GM18508 (cell line): ENCODE measurements around the gene NXNL1.
"Not testable (repeated sequence)": the region's sequence is repeated elsewhere in the genome, so short reads cannot be mapped to it uniquely, and the experiment has no call there.

Experiments used
- ATAC-seq: cut with Tn5 transposase; IDR thresholded peaks from one replicate; pipeline ENCODE4 v1.9.1; 2021; ENCODE audit warnings: moderate number of reproducible peaks; ENCODE audit not compliant: insufficient read depth, unreplicated experiment

NXNL1 gene

DNA sequence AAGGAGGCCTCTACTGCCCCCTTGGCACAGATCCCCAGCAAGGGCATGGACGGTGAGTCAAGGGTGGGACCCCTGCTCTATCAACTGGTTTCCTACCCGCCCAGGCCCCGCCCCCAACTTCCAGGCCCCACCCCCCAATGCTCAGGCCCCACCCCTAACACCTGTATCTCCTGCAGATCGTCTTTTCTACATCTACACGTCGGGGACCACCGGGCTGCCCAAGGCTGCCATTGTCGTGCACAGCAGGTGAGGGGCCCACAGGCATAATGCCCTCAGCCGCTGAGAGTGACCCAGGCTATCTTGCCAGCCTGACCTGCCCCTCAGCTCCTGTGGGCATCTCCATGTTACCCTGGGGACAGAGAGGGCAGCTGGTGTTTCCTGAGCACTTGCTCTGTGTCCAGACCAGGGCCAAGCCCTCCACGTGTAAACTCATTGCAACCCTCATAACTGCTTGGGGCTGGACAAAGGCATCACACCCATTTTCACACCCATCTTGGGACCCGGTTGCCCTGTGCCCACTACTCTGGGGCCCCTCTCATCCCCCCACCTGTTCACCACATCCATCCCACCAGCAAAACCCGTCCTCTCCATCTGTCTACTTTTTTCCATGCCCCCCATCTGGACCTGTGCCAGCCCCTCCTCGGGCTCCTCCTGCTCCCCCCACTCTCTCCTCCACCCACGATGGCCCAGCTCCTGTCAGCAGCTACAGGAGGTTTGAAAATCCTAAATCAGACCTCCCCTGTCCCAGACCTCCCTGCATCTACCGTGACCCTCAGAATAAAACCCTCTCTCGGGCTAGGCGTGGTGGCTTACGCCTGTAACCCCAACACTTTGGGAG lies 26.8 kb upstream of the NXNL1 start:
- no peak for ATAC-seq

- no peak for ATAC-seq
These were observed 26.0 kb upstream of the NXNL1 start for GRCh38 chr19:17486545-17487240.

GRCh38 chr19:17484520-17485185 lies 23.9 kb upstream of the NXNL1 start:
- ATAC-seq = no peak

GRCh38 chr19:17483605-17484002 lies 22.9 kb upstream of the NXNL1 start:
- no peak for ATAC-seq

DNA sequence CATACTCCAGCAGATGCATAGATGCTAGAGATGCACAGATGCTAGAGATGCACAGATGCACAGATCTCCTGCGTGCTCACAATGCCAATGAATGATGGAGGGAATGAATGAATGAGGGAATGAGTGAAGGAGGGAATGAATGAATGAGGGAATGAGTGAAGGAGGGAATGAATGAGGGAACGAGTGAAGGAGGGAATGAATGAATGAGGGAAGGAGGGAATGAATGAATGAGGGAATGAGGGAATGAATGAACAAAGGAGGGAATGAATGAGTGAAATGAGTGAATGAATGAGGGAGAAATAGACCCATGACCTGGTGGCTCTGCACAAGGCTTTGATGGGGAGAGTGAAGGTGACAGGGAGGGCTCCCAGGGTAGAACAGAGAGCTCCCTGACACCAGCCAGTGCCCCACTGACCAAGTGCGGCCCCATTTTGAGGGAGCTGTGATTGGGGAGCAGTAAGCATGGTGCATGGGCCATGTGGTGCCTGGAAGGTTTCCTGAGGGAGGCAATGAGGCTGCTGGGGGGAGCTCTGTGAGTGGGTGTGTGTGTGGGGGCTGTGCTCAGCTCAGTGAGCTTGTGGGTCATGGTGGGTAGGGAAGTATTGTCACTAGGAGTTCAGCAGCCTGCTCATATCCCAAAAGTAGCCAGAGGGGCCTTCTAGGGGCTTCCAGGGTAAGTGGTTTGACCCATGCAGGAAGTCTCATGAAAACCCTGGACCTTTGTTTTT lies 22.3 kb upstream of the NXNL1 start:
- no peak for ATAC-seq

DNA sequence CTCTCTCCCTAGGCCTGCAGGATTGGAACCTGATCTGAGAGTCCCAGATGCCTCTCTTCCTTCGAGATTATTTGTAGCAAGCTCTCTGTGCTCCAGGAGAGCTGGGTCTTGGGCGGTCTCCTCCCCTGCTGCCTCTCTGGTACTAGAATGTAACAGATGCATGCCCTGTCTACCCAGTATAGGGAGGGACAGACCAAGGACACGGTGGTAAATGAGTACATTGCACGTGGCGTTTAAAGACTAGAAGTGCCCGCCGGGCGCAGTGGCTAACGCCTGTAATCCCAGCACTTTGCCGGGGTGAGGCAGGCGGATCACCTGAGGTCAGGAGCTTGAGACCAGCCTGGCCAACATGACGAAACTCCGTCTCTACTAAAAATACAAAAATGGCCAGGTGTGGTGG lies 21.3 kb upstream of the NXNL1 start:
- no peak for ATAC-seq

DNA sequence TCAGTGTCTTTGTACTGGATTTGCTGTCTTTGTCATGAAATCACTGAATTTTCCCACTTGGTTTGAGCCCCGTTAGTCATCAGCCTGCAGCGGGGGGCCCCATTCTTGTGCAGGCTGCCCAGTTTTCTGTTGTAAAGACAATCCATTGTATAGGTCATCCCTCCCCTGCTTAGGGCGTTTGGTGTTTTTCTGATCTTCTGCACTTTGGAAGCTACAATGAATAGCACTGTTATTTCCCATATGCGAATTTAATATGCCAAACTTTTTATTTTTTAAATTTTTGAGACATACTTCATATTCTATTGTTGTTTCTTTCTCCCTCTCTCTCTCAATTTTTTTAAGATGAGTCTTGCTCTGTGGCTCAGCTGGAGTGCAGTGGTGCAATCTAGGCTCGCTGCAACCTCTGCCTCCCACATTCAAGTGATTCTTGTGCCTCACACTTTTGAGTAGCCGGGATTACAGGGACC lies 18.6 kb upstream of the NXNL1 start:
- ATAC-seq = no peak

DNA sequence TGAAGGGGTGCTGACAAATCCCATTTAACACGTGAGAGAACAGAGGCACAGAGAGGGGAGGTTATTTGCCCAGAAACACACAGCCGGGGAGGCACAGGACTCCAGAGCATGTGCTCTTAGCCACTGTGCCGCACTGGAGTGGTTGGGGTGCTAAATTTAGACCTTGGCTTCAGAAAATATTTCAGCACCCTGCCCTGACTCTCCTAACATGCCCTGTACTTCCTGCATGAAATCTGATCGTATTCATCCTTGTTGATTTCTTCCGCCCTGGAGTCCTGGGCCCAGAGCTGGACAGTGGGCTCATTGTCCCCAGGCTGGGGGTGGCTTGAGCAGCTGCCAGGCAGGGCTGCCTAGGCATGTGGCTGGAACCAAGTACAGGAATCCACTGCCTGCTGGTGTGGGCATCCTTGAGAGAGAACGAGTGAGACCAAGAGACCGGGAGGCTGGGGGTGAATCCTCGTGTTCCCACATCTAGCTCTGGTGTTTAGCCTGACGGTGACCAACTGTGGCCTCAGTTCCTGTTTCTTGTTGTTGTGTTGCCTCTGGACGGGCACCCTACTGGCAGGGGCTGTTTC lies 14.9 kb upstream of the NXNL1 start:
- ATAC-seq = no peak

- not testable (repeated sequence) for ATAC-seq
These were observed 14.3 kb upstream of the NXNL1 start for GRCh38 chr19:17475011-17475540.

GRCh38 chr19:17473041-17473440 lies 12.3 kb upstream of the NXNL1 start:
- ATAC-seq = no peak

DNA sequence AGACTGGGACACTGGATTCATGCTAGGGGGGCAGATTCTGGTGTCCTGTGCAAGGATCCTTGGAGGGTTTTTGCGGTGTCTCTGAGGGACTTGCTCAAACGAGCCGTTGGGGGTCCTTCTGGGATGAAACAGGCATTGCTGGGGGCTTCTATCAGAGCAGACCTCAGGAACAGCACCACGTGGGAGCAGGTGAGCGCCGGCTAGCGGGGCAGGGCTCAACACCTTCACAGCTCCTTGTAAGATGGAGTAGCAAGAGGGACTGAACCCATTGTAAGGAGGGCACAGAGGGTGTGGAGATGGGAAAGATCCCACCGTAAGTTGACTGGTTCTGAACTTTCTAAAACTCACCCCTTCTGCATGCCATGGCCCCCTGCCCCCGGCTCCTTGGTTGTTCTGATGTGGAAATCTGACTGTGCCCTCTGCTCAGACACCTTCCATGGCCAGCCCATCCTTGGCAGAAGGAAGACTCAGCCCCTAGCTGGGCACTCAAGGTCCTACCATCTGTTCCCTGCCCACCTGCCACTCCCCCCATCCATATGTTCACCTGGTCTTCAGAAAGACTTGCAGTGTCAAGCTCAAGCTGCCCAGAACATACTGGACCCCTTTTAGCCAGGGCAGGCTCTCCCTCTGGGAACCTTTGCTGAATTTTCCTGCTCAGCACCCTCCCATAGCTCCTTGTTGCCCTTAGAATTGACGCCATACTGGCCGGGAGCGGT lies 10.8 kb upstream of the NXNL1 start:
- no peak for ATAC-seq

DNA sequence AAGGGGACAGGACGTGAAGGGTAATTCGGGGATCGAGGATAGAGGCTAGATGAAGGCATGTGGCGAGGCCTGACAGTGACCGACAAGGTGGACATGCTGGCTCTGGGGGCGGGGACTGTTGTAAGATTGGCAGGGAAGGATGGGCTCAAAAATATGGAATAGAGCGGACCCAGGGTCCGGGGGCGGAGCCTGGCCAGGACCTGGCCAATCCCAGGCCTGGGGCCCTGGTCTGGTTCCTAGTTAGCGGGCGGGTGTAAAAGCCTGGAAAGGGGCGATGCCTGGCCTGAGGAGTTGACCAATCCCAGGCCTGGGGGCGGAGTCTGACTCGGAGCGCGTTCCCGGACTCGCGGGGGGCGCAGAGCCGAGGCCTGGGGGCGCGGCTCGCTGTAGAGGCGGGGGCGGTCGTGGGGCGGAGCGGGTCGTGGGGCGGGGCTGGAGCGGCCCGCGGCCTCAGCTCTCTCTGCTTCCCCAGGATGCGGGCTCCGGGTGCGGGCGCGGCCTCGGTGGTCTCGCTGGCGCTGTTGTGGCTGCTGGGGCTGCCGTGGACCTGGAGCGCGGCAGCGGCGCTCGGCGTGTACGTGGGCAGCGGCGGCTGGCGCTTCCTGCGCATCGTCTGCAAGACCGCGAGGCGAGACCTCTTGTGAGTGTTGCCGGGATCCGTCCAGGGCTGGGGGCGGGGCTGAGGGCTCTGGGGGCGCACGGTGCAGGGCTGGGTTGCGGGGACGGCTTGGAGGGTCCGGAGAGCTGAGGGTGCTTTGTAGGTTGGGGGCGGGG lies 9.5 kb upstream of the NXNL1 start, which contains the start of gene SLC27A1:
SLC27A1 (plus strand) TSS at position 457 of the 774 bp plus-strand sequence; CDS start at position 474, 17 bp downstream.
- ATAC-seq = peak; percentile 38

- peak; percentile 27 for ATAC-seq
These were observed 8.8 kb upstream of the NXNL1 start for GRCh38 chr19:17469481-17470067.

GRCh38 chr19:17469092-17469480 lies 8.4 kb upstream of the NXNL1 start:
- no peak for ATAC-seq

DNA sequence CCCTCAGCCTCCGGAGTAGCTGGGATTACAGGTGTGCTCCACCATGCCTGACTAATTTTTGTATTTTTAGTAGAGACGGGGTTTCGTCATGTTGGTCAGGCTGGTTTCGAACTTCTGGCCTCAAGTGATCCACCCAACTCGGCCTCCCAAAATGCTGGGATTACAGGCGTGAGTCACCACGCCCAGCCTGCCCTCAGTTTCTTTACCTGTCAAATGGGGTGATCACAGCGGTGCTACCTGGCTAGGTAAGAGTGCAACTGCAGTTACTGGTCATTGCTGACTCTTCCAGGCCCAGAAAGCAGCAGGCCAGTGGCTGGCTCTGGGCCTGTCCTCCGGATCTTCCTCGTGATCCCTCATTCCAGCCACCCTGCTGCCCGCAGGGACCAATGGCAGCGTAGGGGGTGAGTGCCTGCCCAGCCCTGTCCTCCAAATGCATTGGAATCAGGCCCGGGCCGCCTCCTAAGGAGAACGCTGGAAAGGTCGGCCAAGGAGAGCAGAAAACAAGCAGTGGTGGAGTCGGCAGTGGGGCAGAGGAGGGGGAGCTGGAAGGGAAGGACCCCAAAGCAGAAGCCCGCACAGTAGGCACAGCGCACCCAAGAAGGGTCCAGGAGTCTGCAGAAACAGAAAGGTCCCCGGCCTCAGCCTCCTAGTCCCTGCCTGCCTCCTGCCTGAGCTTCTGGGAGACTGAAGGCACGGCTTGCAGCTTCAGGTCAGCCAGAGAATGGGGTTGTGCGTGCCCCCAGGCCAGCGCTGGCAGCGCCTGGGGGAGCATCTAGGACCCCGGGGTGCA lies 7.8 kb upstream of the NXNL1 start:
- ATAC-seq = no peak

DNA sequence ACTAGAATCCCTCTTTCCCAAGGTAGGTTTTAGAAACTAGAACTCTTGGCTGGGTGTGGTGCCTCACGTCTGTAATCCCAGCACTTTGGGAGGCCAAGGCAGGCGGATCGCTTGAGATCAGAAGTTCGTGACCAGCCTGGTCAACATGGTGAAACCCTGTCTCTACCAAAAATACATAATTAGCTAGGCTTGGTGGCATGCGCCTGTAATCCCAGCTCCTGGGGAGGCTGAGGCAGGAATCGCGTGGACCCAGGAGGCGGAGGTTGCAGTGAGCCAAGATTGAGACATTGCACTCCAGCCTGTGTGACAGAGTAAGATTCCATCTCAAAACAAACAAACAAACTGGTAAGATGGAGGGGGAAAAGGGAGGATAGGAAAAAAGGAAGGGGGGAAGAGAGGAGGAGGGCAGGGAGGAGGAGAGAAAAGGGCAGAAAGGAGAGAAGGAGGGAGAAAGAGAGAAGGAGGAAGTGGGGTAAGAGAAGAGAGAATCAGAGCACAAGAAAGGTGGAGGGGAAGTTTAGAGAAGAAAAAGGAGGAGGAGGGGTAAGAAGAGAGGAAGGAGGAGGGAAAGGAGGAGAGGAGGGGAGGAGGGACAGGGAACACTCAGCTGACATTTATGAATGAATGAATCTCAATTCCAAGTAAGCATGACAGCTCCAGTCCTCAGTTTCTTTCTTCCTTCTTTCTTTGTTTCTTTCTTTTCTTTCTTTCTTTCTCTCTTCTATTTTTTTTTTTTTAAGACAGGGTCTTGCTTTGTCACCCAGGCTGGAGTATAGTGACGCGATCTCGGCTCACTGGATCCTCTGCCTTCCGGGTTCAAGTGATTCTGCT lies 7.0 kb upstream of the NXNL1 start:
- no peak for ATAC-seq
